ENCODE results near the gene CHCHD4. TPM values are rescaled to one million over a fixed set of nuclear protein-coding genes. Genes with fewer than 3 reads are reported as not detected.

CHCHD4 gene
- total RNA-seq, 1 donor from 2014 or later = 7.3 TPM

GRCh38 chr3:14133876-14134275 is 9.2 kb upstream of the CHCHD4 start:
- H3K4me3 Mint-ChIP-seq = no peak overlapping the region
- no peak for DNase-seq (ENCODE audit: low spot score in 2 of 2, unreplicated experiment in 2 of 2)
- H3K27ac Mint-ChIP-seq = no peak overlapping the region
- no peaks in the 10 kb centered on the region for H3K9me3 Mint-ChIP-seq
- TF ChIP-seq CTCF (IDR thresholded peaks at IDR 0.05; ENCODE audit: unreplicated experiment) = no peak
- peaks cover 20% of the 10 kb centered on the region for H3K36me3 Mint-ChIP-seq
- H3K4me1 Mint-ChIP-seq = no peaks in the 10 kb centered on the region
- no peaks in the 10 kb centered on the region for H3K27me3 Mint-ChIP-seq (ENCODE audit: low read depth)

GRCh38 chr3:14133188-14133800 is 8.6 kb upstream of the CHCHD4 start:
- no peaks in the 10 kb centered on the region for H3K27me3 Mint-ChIP-seq (ENCODE audit: low read depth)
- H3K36me3 Mint-ChIP-seq = peaks cover 25% of the 10 kb centered on the region
- H3K4me1 Mint-ChIP-seq = no peaks in the 10 kb centered on the region
- H3K4me3 Mint-ChIP-seq = no peak overlapping the region
- no peaks in the 10 kb centered on the region for H3K9me3 Mint-ChIP-seq
- DNase-seq (ENCODE audit: low spot score in 2 of 2, unreplicated experiment in 2 of 2) = no peak
- no peak overlapping the region for H3K27ac Mint-ChIP-seq
- TF ChIP-seq CTCF (IDR thresholded peaks at IDR 0.05; ENCODE audit: unreplicated experiment) = no peak

GRCh38 chr3:14132689-14133088 is 8.0 kb upstream of the CHCHD4 start:
- peaks cover 29% of the 10 kb centered on the region for H3K36me3 Mint-ChIP-seq
- no peaks in the 10 kb centered on the region for H3K9me3 Mint-ChIP-seq
- H3K4me3 Mint-ChIP-seq = no peak overlapping the region
- H3K4me1 Mint-ChIP-seq = no peaks in the 10 kb centered on the region
- H3K27me3 Mint-ChIP-seq (ENCODE audit: low read depth) = no peaks in the 10 kb centered on the region
- TF ChIP-seq CTCF (IDR thresholded peaks at IDR 0.05; ENCODE audit: unreplicated experiment) = no peak
- no peak overlapping the region for H3K27ac Mint-ChIP-seq
- no peak for DNase-seq (ENCODE audit: low spot score in 2 of 2, unreplicated experiment in 2 of 2)

GRCh38 chr3:14132120-14132519 is 7.5 kb upstream of the CHCHD4 start:
- peaks cover 29% of the 10 kb centered on the region for H3K36me3 Mint-ChIP-seq
- no peak for TF ChIP-seq CTCF (IDR thresholded peaks at IDR 0.05; ENCODE audit: unreplicated experiment)
- H3K4me1 Mint-ChIP-seq = peaks cover 4% of the 10 kb centered on the region
- no peak overlapping the region for H3K27ac Mint-ChIP-seq
- no peaks in the 10 kb centered on the region for H3K9me3 Mint-ChIP-seq
- no peak for DNase-seq (ENCODE audit: low spot score in 2 of 2, unreplicated experiment in 2 of 2)
- no peaks in the 10 kb centered on the region for H3K27me3 Mint-ChIP-seq (ENCODE audit: low read depth)
- no peak overlapping the region for H3K4me3 Mint-ChIP-seq

- no peak for TF ChIP-seq CTCF (IDR thresholded peaks at IDR 0.05; ENCODE audit: unreplicated experiment)
- no peaks in the 10 kb centered on the region for H3K27me3 Mint-ChIP-seq (ENCODE audit: low read depth)
- no peak overlapping the region for H3K27ac Mint-ChIP-seq
- H3K9me3 Mint-ChIP-seq = no peaks in the 10 kb centered on the region
- DNase-seq (ENCODE audit: low spot score in 2 of 2, unreplicated experiment in 2 of 2) = no peak
- peaks cover 11% of the 10 kb centered on the region for H3K4me1 Mint-ChIP-seq
- no peak overlapping the region for H3K4me3 Mint-ChIP-seq
- H3K36me3 Mint-ChIP-seq = peaks cover 25% of the 10 kb centered on the region
Observed at GRCh38 chr3:14131134-14131533, 6.5 kb upstream of the CHCHD4 start.

GRCh38 chr3:14130707-14131106 is 6.0 kb upstream of the CHCHD4 start:
- Mint-ChIP-seq H3K27me3 (ENCODE audit: low read depth) (no peaks in the 10 kb centered on the region), H3K27ac (no peak overlapping the region), H3K9me3 (no peaks in the 10 kb centered on the region), H3K4me3 (no peak overlapping the region), H3K4me1 (peaks cover 15% of the 10 kb centered on the region), H3K36me3 (peaks cover 23% of the 10 kb centered on the region)
- no peak for DNase-seq (ENCODE audit: low spot score in 2 of 2, unreplicated experiment in 2 of 2)
- TF ChIP-seq CTCF (IDR thresholded peaks at IDR 0.05; ENCODE audit: unreplicated experiment) = no peak
